GM12875 (cell line): ENCODE measurements around the gene FBXO36.

ENCODE experiments used
- H3K4me3 ChIP-seq: one replicate; pipeline ENCODE4 v1.5.1; 2011; ENCODE audit warnings: low read depth, low read length, control low read depth
- CTCF ChIP-seq: IDR thresholded peaks from 2 replicates; pipeline ENCODE4 v1.5.1; 2011; ENCODE audit warnings: low read depth, mild to moderate bottlenecking, control low read depth, inconsistent platforms, low read length, moderate library complexity, borderline replicate concordance; ENCODE audit not compliant: insufficient read depth

FBXO36 gene

DNA sequence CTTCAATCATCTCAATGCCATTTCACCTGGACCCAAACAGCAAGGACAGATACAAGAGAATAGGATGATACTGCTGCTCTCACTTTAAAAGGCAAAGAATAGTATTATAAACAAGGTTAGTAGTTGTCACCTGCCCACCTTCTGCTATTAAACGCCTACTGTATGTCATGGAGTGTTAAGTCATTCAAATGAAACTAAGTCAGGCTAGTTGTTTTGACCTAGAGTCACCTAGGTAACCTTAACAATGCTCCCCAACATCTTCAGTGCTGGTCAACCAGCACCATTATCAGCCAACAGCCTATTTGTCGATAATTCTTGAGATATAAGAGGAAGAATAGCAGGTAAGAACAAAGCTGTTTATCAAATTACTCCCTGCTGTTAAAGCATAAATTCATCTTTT, 39.7 kb upstream of the FBXO36 start:
- no peak for TF ChIP-seq CTCF

DNA sequence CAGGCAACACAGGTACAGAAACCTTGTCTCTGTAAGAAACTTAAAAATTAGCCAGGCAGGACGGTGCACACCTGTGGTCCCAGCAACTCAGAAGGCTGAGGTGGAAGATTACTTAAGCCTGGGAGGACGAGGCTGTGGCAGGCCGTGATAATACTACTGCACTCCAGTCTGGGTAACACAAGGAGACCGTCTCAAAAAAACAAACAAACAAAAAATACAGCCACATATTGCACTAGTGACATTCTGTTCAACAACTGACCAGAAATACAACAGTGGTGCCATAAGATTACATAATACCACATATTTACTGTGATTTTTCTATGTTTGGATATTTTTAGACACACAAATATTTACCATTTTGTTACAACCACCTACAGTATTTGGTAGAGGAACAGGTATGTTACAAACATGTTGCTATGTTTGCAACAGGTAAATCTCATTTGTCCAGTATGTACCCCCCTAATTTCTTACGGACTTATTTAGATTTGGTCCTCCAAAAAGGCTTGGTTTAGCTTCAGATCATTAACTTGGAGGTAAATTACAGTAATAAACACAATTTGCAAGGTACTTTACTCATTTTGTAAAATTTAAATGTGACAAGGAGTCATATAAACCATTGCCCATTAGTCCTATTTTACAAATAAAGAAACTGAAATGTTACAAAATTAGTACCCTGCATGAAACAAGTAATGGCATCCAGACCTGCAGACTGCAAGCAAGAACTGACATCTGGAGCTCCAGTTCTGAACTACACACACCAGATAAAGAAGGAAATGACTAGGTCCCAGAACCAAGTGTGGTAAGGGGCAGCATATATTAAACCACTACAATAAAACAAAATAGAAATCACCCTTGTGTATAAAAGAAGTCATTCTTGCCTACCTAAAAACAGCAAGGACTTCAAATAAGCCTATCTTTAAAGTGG, 37.3 kb upstream of the FBXO36 start:
- H3K4me3 ChIP-seq: no peak overlapping the region
- no peak for TF ChIP-seq CTCF

More for the DNA sequence above, 39.7 kb upstream of the FBXO36 start:
- H3K4me3 ChIP-seq: no peak overlapping the region

DNA sequence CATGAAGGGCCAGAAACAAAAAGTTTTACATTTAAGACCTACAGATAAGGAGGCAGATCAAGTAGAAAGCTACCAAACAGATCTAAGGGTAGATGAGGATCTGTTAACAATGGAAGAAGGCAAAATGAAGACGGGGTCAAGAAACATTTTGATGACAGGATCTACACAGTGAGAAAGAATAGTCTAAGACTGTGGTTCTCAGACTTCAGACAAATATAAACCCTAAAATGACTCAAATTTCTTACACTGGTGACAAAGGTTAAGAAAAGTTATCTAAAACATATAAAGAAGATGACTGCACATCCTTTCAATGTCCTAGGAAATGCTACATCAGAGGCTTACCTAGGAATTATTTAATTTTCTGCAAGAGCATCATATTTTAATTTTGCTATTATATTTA, 34.9 kb upstream of the FBXO36 start:
- TF ChIP-seq CTCF: no peak

GRCh38 chr2:229888031-229888430, 34.3 kb upstream of the FBXO36 start:
- no peak for TF ChIP-seq CTCF
- no peak overlapping the region for H3K4me3 ChIP-seq

More for the DNA sequence above, 34.9 kb upstream of the FBXO36 start:
- no peak overlapping the region for H3K4me3 ChIP-seq

GRCh38 chr2:229889023-229889422, 33.3 kb upstream of the FBXO36 start:
- TF ChIP-seq CTCF: no peak
- no peak overlapping the region for H3K4me3 ChIP-seq

DNA sequence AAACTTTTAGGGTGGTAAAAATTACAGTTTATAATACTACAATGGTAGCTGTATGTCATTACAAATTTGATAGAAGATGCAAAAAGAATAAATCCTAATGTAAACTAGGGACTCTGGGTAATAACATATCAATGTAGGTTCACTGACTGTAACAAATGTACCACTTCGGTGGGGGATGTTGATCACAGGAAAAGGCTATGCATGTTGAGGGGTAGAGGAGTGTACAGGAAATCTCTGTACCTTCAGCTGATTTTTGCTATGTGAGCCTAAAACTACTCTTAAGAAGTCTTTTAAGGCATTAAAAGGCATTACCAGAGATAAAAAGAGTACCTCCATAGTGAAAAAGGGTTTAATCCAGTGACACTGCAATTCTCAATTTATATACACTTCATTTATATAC, 25.4 kb upstream of the FBXO36 start:
- H3K4me3 ChIP-seq: no peak overlapping the region
- TF ChIP-seq CTCF: no peak

DNA sequence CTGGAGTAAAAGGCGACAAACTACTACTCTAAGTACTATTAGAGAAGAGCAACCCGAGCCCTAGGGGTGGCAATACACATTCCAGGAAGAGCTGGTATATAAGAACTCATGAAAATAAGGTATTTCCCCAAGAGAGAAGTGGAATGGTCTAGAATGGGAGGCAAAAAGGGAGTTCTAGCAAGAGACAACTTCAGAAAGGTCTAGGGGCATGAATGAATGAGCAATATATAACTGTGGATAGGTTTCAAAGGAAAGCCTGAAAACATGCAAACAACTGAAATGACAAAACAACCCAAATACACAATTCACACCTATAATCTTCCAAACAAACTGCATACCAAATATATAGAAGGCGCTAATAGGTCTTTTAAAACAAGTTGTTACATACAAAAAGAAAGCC, 22.7 kb upstream of the FBXO36 start:
- TF ChIP-seq CTCF: no peak
- no peak overlapping the region for H3K4me3 ChIP-seq
